ENCODE results near the gene SLC6A15.

DNA sequence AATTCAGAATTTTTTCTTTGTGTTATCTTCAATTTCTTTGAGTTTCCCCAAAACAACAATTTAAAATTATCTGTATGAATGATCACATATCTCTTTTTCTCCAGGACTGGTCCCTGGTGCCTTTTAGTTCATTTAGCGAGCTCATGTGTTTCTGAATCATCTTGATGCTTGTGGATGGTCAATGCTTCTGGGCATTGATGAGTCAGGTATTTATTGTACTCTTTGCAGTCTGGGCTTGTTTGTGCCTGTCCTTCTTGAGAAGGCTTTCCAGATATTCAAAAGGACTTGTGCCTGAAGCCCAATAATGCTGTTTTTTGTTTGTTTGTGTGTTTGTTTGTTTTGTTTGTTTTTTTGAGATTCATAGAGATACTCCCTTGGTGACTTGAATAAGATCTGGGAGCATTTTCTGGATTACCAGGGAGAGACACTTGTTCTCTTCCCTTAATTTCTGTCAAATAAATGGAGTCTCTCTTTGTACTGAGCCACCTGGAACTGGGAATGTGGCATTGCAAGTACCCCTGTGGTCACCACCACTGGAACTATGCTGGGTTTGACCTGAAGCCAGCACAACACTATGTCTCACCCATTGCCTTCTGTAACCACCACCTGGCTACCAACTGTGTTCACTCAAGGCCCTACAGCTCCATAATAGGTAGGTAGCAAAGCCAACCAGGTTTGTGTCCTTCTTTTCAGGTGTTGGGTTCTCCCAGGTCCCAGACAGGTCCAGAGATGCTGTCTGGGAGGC, 56.3 kb downstream of the SLC6A15 start:
- TF ChIP-seq, protein P1, sequence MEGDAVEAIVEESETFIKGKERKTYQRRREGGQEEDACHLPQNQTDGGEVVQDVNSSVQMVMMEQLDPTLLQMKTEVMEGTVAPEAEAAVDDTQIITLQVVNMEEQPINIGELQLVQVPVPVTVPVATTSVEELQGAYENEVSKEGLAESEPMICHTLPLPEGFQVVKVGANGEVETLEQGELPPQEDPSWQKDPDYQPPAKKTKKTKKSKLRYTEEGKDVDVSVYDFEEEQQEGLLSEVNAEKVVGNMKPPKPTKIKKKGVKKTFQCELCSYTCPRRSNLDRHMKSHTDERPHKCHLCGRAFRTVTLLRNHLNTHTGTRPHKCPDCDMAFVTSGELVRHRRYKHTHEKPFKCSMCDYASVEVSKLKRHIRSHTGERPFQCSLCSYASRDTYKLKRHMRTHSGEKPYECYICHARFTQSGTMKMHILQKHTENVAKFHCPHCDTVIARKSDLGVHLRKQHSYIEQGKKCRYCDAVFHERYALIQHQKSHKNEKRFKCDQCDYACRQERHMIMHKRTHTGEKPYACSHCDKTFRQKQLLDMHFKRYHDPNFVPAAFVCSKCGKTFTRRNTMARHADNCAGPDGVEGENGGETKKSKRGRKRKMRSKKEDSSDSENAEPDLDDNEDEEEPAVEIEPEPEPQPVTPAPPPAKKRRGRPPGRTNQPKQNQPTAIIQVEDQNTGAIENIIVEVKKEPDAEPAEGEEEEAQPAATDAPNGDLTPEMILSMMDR (conservative IDR thresholded peaks at IDR 0.05), result no peak
- no peak for TF ChIP-seq ZFX (IDR thresholded peaks at IDR 0.05)
